ENCODE results near the gene SLC22A7. TPM values are rescaled to one million over a fixed set of nuclear protein-coding genes. Genes with fewer than 3 reads are reported as not detected.

The SLC22A7 gene
- total RNA-seq, 1 experiment from 2014 or later: not detected

- Histone ChIP-seq H3K27me3 (ENCODE audit: control insufficient read depth, insufficient read depth, low read length) (no peaks in the 10 kb centered on the region), H3K36me3 (replicated peaks; ENCODE audit: control insufficient read depth, insufficient read depth, low read length) (no peaks in the 10 kb centered on the region), H3K4me3 (ENCODE audit: insufficient read depth, low read depth, low read length) (no peak overlapping the region)
- DNase-seq: no peak
Measured at GRCh38 chr6:43261198-43261597, 36.9 kb upstream of the SLC22A7 start.

GRCh38 chr6:43262000-43262779, 35.9 kb upstream of the SLC22A7 start:
- Histone ChIP-seq H3K27me3 (ENCODE audit: control insufficient read depth, insufficient read depth, low read length) (no peaks in the 10 kb centered on the region), H3K4me3 (ENCODE audit: insufficient read depth, low read depth, low read length) (no peak overlapping the region), H3K36me3 (replicated peaks; ENCODE audit: control insufficient read depth, insufficient read depth, low read length) (no peaks in the 10 kb centered on the region)
- no peak for DNase-seq

- Histone ChIP-seq H3K27me3 (ENCODE audit: control insufficient read depth, insufficient read depth, low read length) (peaks cover 2% of the 10 kb centered on the region), H3K36me3 (replicated peaks; ENCODE audit: control insufficient read depth, insufficient read depth, low read length) (no peaks in the 10 kb centered on the region), H3K4me3 (ENCODE audit: insufficient read depth, low read depth, low read length) (no peak overlapping the region)
- peak; percentile 70 for DNase-seq
Measured at GRCh38 chr6:43262780-43263313, 35.2 kb upstream of the SLC22A7 start.

GRCh38 chr6:43263314-43264178, 34.5 kb upstream of the SLC22A7 start:
- H3K4me3 ChIP-seq (ENCODE audit: insufficient read depth, low read depth, low read length): no peak overlapping the region
- peak; percentile 95 for DNase-seq

GRCh38 chr6:43264599-43265145, 33.4 kb upstream of the SLC22A7 start:
- DNase-seq: no peak
- Histone ChIP-seq H3K27me3 (ENCODE audit: control insufficient read depth, insufficient read depth, low read length) (peaks cover 21% of the 10 kb centered on the region), H3K4me3 (ENCODE audit: insufficient read depth, low read depth, low read length) (no peak overlapping the region), H3K36me3 (replicated peaks; ENCODE audit: control insufficient read depth, insufficient read depth, low read length) (no peaks in the 10 kb centered on the region)

More at GRCh38 chr6:43263314-43264178, 34.5 kb upstream of the SLC22A7 start:
- H3K36me3 ChIP-seq (replicated peaks; ENCODE audit: control insufficient read depth, insufficient read depth, low read length): no peaks in the 10 kb centered on the region
- H3K27me3 ChIP-seq (ENCODE audit: control insufficient read depth, insufficient read depth, low read length): peaks cover 9% of the 10 kb centered on the region

- Histone ChIP-seq H3K27me3 (ENCODE audit: control insufficient read depth, insufficient read depth, low read length) (peaks cover 26% of the 10 kb centered on the region), H3K36me3 (replicated peaks; ENCODE audit: control insufficient read depth, insufficient read depth, low read length) (no peaks in the 10 kb centered on the region), H3K4me3 (ENCODE audit: insufficient read depth, low read depth, low read length) (no peak overlapping the region)
- DNase-seq: no peak
Measured at GRCh38 chr6:43265564-43265963, 32.5 kb upstream of the SLC22A7 start.

- peak; percentile 66 for DNase-seq
- Histone ChIP-seq H3K4me3 (ENCODE audit: insufficient read depth, low read depth, low read length) (no peak overlapping the region), H3K27me3 (ENCODE audit: control insufficient read depth, insufficient read depth, low read length) (peaks cover 35% of the 10 kb centered on the region), H3K36me3 (replicated peaks; ENCODE audit: control insufficient read depth, insufficient read depth, low read length) (no peaks in the 10 kb centered on the region)
Measured at GRCh38 chr6:43267619-43268354, 30.3 kb upstream of the SLC22A7 start.

GRCh38 chr6:43268355-43268700, 29.7 kb upstream of the SLC22A7 start:
- DNase-seq: no peak
- H3K36me3 ChIP-seq (replicated peaks; ENCODE audit: control insufficient read depth, insufficient read depth, low read length): no peaks in the 10 kb centered on the region
- H3K27me3 ChIP-seq (ENCODE audit: control insufficient read depth, insufficient read depth, low read length): peaks cover 40% of the 10 kb centered on the region
- no peak overlapping the region for H3K4me3 ChIP-seq (ENCODE audit: insufficient read depth, low read depth, low read length)

- H3K27me3 ChIP-seq (ENCODE audit: control insufficient read depth, insufficient read depth, low read length): peaks cover 45% of the 10 kb centered on the region
- H3K4me3 ChIP-seq (ENCODE audit: insufficient read depth, low read depth, low read length): no peak overlapping the region
- H3K36me3 ChIP-seq (replicated peaks; ENCODE audit: control insufficient read depth, insufficient read depth, low read length): no peaks in the 10 kb centered on the region
- no peak for DNase-seq
Measured at GRCh38 chr6:43268782-43269272, 29.2 kb upstream of the SLC22A7 start.

- Histone ChIP-seq H3K27me3 (ENCODE audit: control insufficient read depth, insufficient read depth, low read length) (peaks cover 51% of the 10 kb centered on the region), H3K4me3 (ENCODE audit: insufficient read depth, low read depth, low read length) (peak overlapping the region; percentile 34), H3K36me3 (replicated peaks; ENCODE audit: control insufficient read depth, insufficient read depth, low read length) (no peaks in the 10 kb centered on the region)
- peak; percentile 86 for DNase-seq
Measured at GRCh38 chr6:43269273-43270007, 28.6 kb upstream of the SLC22A7 start.

- no peak for DNase-seq
- no peak overlapping the region for H3K4me3 ChIP-seq (ENCODE audit: insufficient read depth, low read depth, low read length)
- peaks cover 68% of the 10 kb centered on the region for H3K27me3 ChIP-seq (ENCODE audit: control insufficient read depth, insufficient read depth, low read length)
Measured at GRCh38 chr6:43271103-43271815, 26.8 kb upstream of the SLC22A7 start.

GRCh38 chr6:43271944-43272343, 26.1 kb upstream of the SLC22A7 start:
- no peak for DNase-seq
- Histone ChIP-seq H3K36me3 (replicated peaks; ENCODE audit: control insufficient read depth, insufficient read depth, low read length) (no peaks in the 10 kb centered on the region), H3K27me3 (ENCODE audit: control insufficient read depth, insufficient read depth, low read length) (peaks cover 74% of the 10 kb centered on the region), H3K4me3 (ENCODE audit: insufficient read depth, low read depth, low read length) (no peak overlapping the region)

More at GRCh38 chr6:43271103-43271815, 26.8 kb upstream of the SLC22A7 start:
- H3K36me3 ChIP-seq (replicated peaks; ENCODE audit: control insufficient read depth, insufficient read depth, low read length): no peaks in the 10 kb centered on the region

GRCh38 chr6:43273707-43274106, 24.4 kb upstream of the SLC22A7 start:
- no peak for DNase-seq
- H3K27me3 ChIP-seq (ENCODE audit: control insufficient read depth, insufficient read depth, low read length): peaks cover 65% of the 10 kb centered on the region
- no peak overlapping the region for H3K4me3 ChIP-seq (ENCODE audit: insufficient read depth, low read depth, low read length)

More at GRCh38 chr6:43273707-43274106, 24.4 kb upstream of the SLC22A7 start:
- no peaks in the 10 kb centered on the region for H3K36me3 ChIP-seq (replicated peaks; ENCODE audit: control insufficient read depth, insufficient read depth, low read length)
